Adrenal gland (tissue), 12 donors: ENCODE measurements around the gene HECTD2. TPM values are rescaled to one million over a fixed set of nuclear protein-coding genes. Genes with fewer than 3 reads are reported as not detected.
A peak's percentile ranks its signal among the peaks of the same experiment; 100 is the strongest.

ENCODE experiments used
- DNase-seq, 7 donors: peaks; one replicate each; pipeline ENCODE4 v3.0.0-alpha.2; 2019 to 2020
- H3K27ac ChIP-seq, 5 donors: fragments of 200-600 bp; sonication (generic) in 4 of 5; 1 replicate in 3 of 5; 2 replicates in 2 of 5; pipeline versions ENCODE4 v1.5.1 to v1.8.0; 2016 to 2020; ENCODE audit warnings: mild to moderate bottlenecking in 1 of 5
- H3K27me3 ChIP-seq: fragments of 200-600 bp; 2 replicates; pipeline ENCODE4 v1.8.0; 2021
- H3K36me3 ChIP-seq, 2 donors: fragments of 200-600 bp; replicated peaks in 1 of 2; 1 replicate in 1 of 2; 2 replicates in 1 of 2; pipeline versions ENCODE4 v1.5.1 to v1.8.0; 2018 to 2022
- H3K4me1 ChIP-seq, 2 donors: fragments of 200-600 bp; replicated peaks in 1 of 2; 1 replicate in 1 of 2; 2 replicates in 1 of 2; pipeline versions ENCODE4 v1.5.1 to v1.8.0; 2018 to 2021
- H3K4me3 ChIP-seq, 4 donors: fragments of 200-600 bp; sonication (generic) in 3 of 4; one replicate each; pipeline ENCODE4 v1.5.1; 2016 to 2018
- H3K9me3 ChIP-seq, 3 donors: fragments of 200-600 bp; sonication (generic) in 1 of 3; replicated peaks in 1 of 3; 1 replicate in 2 of 3; 2 replicates in 1 of 3; pipeline versions ENCODE4 v1.5.1 to v1.8.0; 2016 to 2021
- CTCF ChIP-seq, 6 experiments: fragments of 450-650 bp in 4 of 6; fragments of 200-600 bp in 2 of 6; sonication (generic) in 1 of 6; IDR thresholded peaks; 1 replicate in 5 of 6; 2 replicates in 1 of 6; pipeline versions ENCODE4 v1.5.1 to v1.8.0; 2016 to 2021; ENCODE audit warnings: antibody characterized with exemption in 6 of 6, mild to moderate bottlenecking in 2 of 6, moderate library complexity in 1 of 6
- POLR2A ChIP-seq, 2 donors: fragments of 450-650 bp; IDR thresholded peaks; one replicate each; pipeline ENCODE4 v1.6.1; 2017; ENCODE audit warnings: antibody characterized with exemption in 2 of 2, mild to moderate bottlenecking in 2 of 2, moderate library complexity in 1 of 2
- WGBS, 4 donors: extraction: QIAGEN DNeasy Blood & Tissue Kit in 2 of 4; methylation state at CpG; one replicate each; pipeline versions ENCODE4 v1.1.5 to v1.1.7; 2013 to 2017; 5-methylcytosine and 5-hydroxymethylcytosine counted together
- intact Hi-C, 2 donors: fragments of 100-400 bp; cut with DNase I; formaldehyde crosslinking; loops; one replicate each; pipeline versions ENCODE4 v1.14.1 to v1.15.0; 2022 to 2023
- polyA plus RNA-seq, 3 donors: library from polyadenylated mRNA; stranded (reverse); fragments of 200-250 nt in 2 of 3; fragments of 350-450 nt in 1 of 3; fragmentation: Illumina TruSeq in 1 of 3; extraction: RNeasy Lipid Tissue Mini Kit (QIAGEN cat#74804) in 1 of 3; gene quantifications; one replicate each; pipeline ENCODE4 v1.2.3, GENCODE V29; 2013 to 2014
- total RNA-seq, 9 donors: library from RNA; depleted of rRNA in 4 of 9; stranded (reverse); fragments of >200 nt in 4 of 9; fragments of 120-200 nt in 1 of 9; fragmentation: NEBNext Ultra II Directional in 1 of 9; extraction: Animal tissue kit (Norgen Biotek cat#: 25700) in 1 of 9; gene quantifications; one replicate each; pipeline versions ENCODE4 v1.1.0 to v1.2.4, GENCODE V29; 2013 to 2023
- donor health status: healthy with polysubstance abuse.
- donor health status: Bipolar disorder and iron deficiency.
- donor health status: DM: yes; HTN: yes; CAD: no.
- donor health status: DM: no; HTN: no; CAD: no.
- donor health status: DM: no; HTN: no; CAD: no.
- donor health status: DM: yes; HTN: yes; CAD: no.

HECTD2 gene
- total and polyA plus RNA-seq, 12 donors = 5.4 to 20.3 (median 8.2) TPM

GRCh38 chr10:91520661-91521060 is 110.5 kb downstream of the HECTD2 start:
- Histone ChIP-seq H3K36me3 (no peaks in the 10 kb centered on the region), H3K4me1 (peaks cover 17 to 18% of the 10 kb centered on the region in 2 donors), H3K4me3 (no peak overlapping the region), H3K27me3 (no peaks in the 10 kb centered on the region), H3K27ac (peak overlapping the region in 3 of 5 donors; percentile 43 to 66 (median 52)), H3K9me3 (peaks cover 0 to 4% (median 0%) of the 10 kb centered on the region in 3 donors)
- intact Hi-C loops = no loop called here
- DNase-seq = peak; percentile 84 to 93 (median 87)
- no peak for TF ChIP-seq POLR2A (IDR thresholded peaks at IDR 0.05)
- TF ChIP-seq CTCF (IDR thresholded peaks at IDR 0.05) = no peak
- 8 to 23% (median 11%) methylated on average over 1 of the region's 1 CpG for WGBS, 4 donors

- intact Hi-C loops = no loop called here
- no peak for DNase-seq
- H3K27ac ChIP-seq = peak overlapping the region in 2 of 5 donors; percentile 23 to 52
- H3K9me3 ChIP-seq = peaks cover 0 to 4% (median 0%) of the 10 kb centered on the region in 3 donors
- H3K27me3 ChIP-seq = no peaks in the 10 kb centered on the region
- TF ChIP-seq POLR2A (IDR thresholded peaks at IDR 0.05) (no peak), CTCF (IDR thresholded peaks at IDR 0.05) (no peak)
- H3K4me3 ChIP-seq = no peak overlapping the region
- H3K36me3 ChIP-seq = no peaks in the 10 kb centered on the region
- 70 to 87% (median 83%) methylated on average over 1 of the region's 1 CpG for WGBS, 4 donors
- H3K4me1 ChIP-seq = peaks cover 17 to 18% of the 10 kb centered on the region in 2 donors
These were observed 111.3 kb downstream of the HECTD2 start for GRCh38 chr10:91521439-91521838.

GRCh38 chr10:91525896-91526712 is 116.0 kb downstream of the HECTD2 start:
- no peak overlapping the region for H3K27ac ChIP-seq
- H3K4me3 ChIP-seq = no peak overlapping the region
- peak in 3 of 7 donors; percentile 18 to 38 (median 26) for DNase-seq
- H3K27me3 ChIP-seq = no peaks in the 10 kb centered on the region
- H3K9me3 ChIP-seq = no peaks in the 10 kb centered on the region
- no peaks in the 10 kb centered on the region for H3K36me3 ChIP-seq
- intact Hi-C loops = no loop called here
- WGBS, 4 donors = 42 to 59% (median 55%) methylated on average over 3 to 4 of the region's 4 CpGs
- H3K4me1 ChIP-seq = peaks cover 6 to 7% of the 10 kb centered on the region in 2 donors
- TF ChIP-seq CTCF (IDR thresholded peaks at IDR 0.05) (no peak), POLR2A (IDR thresholded peaks at IDR 0.05) (no peak)

GRCh38 chr10:91528080-91528479 is 117.9 kb downstream of the HECTD2 start:
- 65 to 93% (median 70%) methylated on average over 2 to 4 of the region's 4 CpGs for WGBS, 4 donors
- Histone ChIP-seq H3K27ac (no peak overlapping the region), H3K36me3 (no peaks in the 10 kb centered on the region), H3K4me3 (no peak overlapping the region), H3K9me3 (no peaks in the 10 kb centered on the region), H3K27me3 (no peaks in the 10 kb centered on the region), H3K4me1 (no peaks in the 10 kb centered on the region)
- intact Hi-C loops = no loop called here
- no peak for DNase-seq
- TF ChIP-seq POLR2A (IDR thresholded peaks at IDR 0.05) (no peak), CTCF (IDR thresholded peaks at IDR 0.05) (no peak)
